Measurements from ENCODE around the gene LRRC3.

LRRC3 gene

GRCh38 chr21:44440241-44441040 lies 14.9 kb upstream of the LRRC3 start:
- no peak for DNase-seq (ENCODE audit: low spot score)

GRCh38 chr21:44441041-44441400 lies 14.3 kb upstream of the LRRC3 start:
- DNase-seq (ENCODE audit: low spot score), result no peak

- DNase-seq (ENCODE audit: low spot score), result no peak
Observed at GRCh38 chr21:44441581-44442265, 13.6 kb upstream of the LRRC3 start.

GRCh38 chr21:44442266-44443125 lies 12.8 kb upstream of the LRRC3 start:
- DNase-seq (ENCODE audit: low spot score), result no peak

- DNase-seq (ENCODE audit: low spot score), result no peak
Observed at GRCh38 chr21:44443291-44443890, 11.9 kb upstream of the LRRC3 start.

- DNase-seq (ENCODE audit: low spot score), result no peak
Observed at GRCh38 chr21:44443891-44444285, 11.4 kb upstream of the LRRC3 start.

- DNase-seq (ENCODE audit: low spot score), result no peak
Observed at GRCh38 chr21:44444286-44444931, 10.9 kb upstream of the LRRC3 start.

- DNase-seq (ENCODE audit: low spot score), result no peak
Observed at GRCh38 chr21:44445145-44445812, 10.0 kb upstream of the LRRC3 start.

- DNase-seq (ENCODE audit: low spot score), result no peak
Observed at GRCh38 chr21:44448651-44449131, 6.6 kb upstream of the LRRC3 start.

GRCh38 chr21:44449473-44450363 lies 5.6 kb upstream of the LRRC3 start:
- no peak for DNase-seq (ENCODE audit: low spot score)

- DNase-seq (ENCODE audit: low spot score), result no peak
Observed at GRCh38 chr21:44450402-44450801, 4.9 kb upstream of the LRRC3 start.

- DNase-seq (ENCODE audit: low spot score), result no peak
Observed at GRCh38 chr21:44450999-44451398, 4.3 kb upstream of the LRRC3 start.

- DNase-seq (ENCODE audit: low spot score), result no peak
Observed at GRCh38 chr21:44453120-44453519, 2.2 kb upstream of the LRRC3 start.

- no peak for DNase-seq (ENCODE audit: low spot score)
Observed at GRCh38 chr21:44454058-44454457, 1.3 kb upstream of the LRRC3 start.

GRCh38 chr21:44455524-44456213 lies 359 bp downstream of the LRRC3 start:
- DNase-seq (ENCODE audit: low spot score), result peak; percentile 20

GRCh38 chr21:44456214-44456914 lies 1.1 kb downstream of the LRRC3 start:
- DNase-seq (ENCODE audit: low spot score), result no peak

- DNase-seq (ENCODE audit: low spot score), result no peak
Observed at GRCh38 chr21:44456915-44457736, 1.8 kb downstream of the LRRC3 start.

Data from CD4-positive, alpha-beta T cell treated with Interleukin-15 for 4 hours (primary cell).